DMS 273 (cell line): ENCODE results near the gene CCNG1.
A peak's percentile ranks its signal among the peaks of the same experiment; 100 is the strongest.
"Not testable (repeated sequence)": the region's sequence is repeated elsewhere in the genome, so short reads cannot be mapped to it uniquely, and the experiment has no call there.

Experiments used
- DNase-seq: peaks from one replicate; lab custom pipeline; 2025; ENCODE audit not compliant: unreplicated experiment; lab: John Stamatoyannopoulos, UW

CCNG1 gene, protein sequence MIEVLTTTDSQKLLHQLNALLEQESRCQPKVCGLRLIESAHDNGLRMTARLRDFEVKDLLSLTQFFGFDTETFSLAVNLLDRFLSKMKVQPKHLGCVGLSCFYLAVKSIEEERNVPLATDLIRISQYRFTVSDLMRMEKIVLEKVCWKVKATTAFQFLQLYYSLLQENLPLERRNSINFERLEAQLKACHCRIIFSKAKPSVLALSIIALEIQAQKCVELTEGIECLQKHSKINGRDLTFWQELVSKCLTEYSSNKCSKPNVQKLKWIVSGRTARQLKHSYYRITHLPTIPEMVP

DNA sequence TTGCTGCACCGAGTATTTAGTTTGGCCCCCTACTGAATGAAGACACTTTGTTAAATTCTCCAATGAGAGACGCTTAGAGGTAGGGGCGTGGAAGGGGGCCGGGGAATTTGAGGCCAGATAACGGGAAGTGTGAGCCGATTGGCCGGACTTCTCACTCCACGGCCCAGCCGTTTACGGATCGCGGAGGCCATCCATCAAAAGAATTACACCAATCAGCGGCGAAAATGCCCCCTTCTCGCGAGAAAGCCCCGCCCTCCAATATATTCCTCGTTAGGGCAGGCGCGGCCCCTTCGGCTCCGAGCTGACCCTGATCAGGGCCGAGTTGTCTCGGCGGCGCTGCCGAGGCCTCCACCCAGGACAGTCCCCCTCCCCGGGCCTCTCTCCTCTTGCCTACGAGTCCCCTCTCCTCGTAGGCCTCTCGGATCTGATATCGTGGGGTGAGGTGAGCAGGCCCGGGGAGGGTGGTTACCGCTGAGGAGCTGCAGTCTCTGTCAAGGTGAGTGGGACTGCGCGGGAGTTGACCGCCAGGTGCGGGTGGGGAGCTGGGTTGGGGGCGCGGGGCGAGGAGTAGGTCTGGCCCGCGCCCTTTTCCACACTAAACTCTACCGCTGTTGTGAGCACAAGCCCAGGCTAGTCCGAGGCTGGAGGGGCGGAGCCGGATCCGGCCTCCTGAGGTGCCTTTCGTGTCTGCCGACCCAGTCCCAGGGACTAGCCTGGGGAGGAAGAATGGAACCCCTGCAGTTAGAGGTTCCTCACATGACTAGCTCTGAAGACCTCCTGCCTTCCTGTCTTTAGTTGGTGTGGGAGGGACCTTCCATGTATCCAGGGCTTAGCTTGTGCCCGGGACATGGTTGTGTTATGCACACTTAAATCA, at the start of gene CCNG1:
Gene CCNG1 (plus strand): TSS at position 287 of the 874 bp plus-strand sequence. CDS start 1,662 bp downstream, outside the sequence.
- DNase-seq: peak; percentile 99

DNA sequence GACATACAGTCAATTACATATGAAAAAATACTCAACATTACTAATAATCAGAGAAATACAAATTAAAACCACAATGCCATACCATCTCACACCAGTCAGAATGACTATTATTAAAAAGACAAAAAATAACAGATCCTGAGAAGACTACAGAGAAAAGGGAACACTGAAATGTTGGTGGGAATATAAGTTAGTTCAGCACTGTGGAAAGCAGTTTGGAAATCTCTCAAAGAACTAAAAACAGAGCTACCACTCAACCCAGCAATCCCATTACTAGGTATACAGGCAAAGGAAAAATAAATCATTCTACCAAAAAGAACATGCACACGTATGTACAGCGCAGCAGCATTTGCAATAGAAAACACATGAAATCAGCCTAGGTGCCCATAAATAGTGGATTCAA, 41.6 kb upstream of the CCNG1 start:
- no peak for DNase-seq

DNA sequence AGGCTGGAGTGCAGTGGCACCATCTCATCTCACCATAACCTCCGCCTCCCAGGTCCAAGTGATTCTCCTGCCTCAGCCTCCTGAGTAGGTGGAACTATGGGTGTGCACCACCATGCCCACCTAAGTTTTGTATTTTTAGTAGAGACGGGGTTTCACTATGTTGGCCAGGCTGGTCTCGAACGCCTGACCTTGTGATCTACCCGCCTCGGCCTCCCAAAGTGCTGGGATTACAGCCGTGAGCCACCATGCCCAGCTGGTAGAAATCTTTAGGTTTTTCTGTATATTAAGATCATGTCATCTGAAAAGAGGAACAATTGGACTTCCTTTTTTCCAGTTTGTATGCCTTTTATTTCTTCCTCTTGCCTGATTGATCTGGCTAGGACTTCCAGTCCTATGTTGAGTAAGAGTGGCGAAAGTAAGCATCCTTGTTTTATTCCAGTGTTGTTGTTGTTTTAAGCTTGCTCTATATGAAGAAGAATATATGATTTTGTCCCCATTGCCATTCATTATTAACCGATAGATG, 40.5 kb upstream of the CCNG1 start:
- DNase-seq: not testable (repeated sequence)

DNA sequence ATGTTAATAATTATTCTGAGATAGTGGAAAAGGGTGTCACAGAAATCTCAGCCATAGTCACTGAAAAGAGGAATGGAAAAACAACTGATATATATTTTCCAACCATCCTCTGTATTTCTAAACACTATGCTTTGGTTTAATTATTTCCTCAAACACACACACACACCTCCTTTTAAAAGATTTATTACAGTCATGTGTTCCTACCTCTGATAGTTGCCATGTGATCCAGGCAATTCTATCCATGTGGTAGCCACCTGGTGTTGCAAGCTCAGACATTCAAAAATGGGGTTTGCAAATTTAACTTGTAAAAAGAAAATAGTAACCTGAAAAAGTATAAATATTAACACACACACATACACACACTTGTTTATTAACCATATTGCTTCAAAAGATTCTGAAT, 40.0 kb upstream of the CCNG1 start:
- no peak for DNase-seq

DNA sequence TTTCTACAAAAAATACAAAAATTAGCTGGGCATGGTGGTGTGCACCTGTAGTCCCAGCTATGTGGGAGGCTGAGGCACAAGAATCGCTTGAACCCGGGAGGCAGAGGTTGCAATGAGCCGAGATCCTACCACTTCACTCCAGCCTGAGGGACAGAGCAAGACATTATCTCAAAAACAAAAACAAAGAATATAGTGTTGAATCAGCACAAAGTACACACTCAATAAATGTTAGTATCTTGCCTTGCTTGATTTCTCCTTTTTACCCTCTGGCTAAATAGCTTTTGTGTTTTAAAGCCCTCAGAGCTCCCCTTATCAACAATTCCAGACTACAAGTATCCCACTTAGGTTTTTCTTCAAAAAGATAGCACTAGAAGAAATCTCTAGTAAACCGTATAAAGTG, 37.5 kb upstream of the CCNG1 start:
- no peak for DNase-seq

DNA sequence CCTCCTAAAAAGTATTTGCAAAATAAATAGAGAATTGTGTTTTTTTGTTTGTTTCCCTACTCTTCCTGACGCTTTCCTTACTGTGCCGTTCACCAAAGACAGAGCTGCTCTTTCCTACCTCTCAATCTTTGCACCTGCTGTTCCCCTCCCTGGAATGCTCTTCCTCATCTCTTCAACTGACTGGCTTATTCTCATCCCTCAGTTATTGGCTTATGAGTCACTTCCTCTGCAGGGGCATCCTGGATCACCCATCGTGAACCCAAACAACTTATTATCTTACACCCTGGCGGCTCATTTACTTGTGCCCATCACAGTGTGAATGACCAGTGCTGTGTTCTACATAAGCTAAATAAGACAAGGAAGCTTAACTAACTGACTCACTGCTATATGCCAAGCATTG, 36.1 kb upstream of the CCNG1 start:
- no peak for DNase-seq

DNA sequence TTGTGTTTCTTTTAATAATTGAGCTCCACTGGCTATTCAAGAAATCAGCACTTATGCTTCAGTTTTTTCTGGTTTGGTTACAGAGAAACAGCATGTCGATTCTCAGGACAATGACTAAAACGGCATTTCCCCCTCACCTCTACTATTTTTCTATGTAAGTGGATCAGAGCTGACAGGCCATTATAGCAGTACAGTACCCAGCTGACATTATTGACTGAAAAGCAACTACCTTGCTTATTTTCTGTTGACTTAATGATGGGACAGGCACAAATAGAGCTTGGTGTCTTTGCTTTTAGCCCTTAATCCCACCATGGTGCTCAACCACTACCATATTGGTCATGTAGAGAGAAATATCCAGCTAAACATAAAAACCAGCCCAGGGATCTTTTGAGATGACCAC, 35.4 kb upstream of the CCNG1 start:
- DNase-seq: no peak

DNA sequence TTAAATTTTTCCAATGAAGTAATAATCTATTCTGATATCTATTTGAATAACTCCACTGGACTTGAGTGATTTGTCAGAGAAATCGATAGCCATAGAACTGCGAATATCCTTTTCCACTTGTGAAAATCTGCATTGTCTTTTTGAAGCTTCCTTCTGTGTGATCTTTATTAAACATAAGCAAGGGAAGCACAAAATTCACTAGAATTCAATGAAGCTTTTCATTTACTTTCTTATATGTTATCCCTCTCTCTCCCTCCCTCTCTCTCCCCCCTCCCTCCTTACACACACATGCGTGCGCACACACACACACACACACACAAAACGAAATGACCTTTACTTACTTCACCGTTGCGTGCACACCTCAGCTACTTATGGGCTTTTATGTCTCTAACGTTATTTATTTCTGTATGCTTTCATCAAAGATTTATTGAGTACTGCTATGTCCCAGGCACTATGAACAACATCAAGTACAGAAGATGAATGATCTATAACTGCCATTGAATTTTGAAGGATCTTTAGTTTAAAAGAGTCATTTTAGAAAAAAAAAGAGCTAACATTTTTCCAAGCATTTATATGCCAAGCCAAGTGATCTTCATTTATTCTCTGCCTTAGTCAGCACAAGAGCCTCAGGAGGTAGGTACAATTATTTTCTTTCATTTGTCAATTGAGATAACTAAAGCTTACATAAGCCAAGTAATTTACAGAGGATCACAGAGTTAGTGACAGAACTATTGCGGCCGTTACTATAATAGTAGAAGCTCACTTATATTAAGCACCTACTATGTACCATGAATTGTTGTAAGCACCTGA, 32.8 kb upstream of the CCNG1 start:
- no peak for DNase-seq

DNA sequence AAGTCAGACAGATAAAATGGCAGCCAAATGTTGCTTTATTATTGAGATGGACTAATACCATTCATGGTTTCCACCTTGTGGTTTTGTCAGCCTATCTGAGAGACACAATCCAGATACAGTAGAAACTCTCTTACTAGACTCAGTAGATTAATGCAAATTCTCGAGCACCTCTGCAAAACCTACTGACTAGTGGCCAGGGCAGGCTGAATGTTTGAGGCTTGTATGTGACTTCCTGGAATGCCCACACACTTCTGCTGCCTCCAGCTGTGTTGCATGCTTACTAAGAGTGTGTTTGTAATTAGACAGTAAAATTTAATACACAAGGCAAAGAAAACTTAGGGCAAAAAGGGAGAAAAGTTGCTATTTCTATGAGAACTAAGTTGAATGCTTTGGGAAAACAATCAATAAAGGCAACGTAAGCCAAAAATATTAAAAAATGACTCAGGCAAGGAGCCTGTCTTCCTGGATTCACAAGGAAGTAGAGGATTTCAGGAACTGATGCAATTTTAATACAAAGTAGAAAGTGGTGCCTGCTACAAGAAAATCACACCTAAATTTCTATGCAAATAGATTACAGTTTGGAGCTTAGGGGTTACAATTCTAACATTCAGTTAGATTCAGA, 30.2 kb upstream of the CCNG1 start:
- no peak for DNase-seq

DNA sequence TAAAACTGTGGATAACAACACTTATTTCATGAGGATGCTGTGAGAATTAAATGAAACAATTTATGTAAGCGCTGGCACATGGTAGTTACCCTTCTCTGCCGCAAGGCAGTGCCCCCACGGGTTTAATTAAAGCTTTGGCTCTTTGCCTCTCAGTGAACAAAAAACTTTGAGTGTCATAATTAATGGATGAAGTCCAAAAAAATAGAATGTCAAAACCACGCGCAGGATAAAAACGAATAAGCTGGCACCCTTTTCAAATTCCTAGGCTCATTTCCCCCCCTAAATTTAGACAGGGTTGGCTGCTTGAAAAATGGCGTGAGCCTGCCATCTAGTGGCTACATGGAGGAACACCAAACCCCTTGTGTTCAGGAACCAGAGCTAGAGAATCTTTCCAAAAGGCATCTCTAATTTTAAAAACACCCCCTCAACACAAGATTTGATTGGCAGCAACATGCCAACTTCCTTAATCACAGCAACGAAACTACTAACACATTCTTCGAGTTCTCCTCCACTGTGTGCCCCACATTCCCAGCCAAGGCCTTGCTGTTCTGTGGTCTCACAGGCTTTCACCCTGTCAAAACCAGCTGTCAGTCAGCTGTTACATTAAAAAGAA, 29.0 kb upstream of the CCNG1 start:
- DNase-seq: peak; percentile 78

DNA sequence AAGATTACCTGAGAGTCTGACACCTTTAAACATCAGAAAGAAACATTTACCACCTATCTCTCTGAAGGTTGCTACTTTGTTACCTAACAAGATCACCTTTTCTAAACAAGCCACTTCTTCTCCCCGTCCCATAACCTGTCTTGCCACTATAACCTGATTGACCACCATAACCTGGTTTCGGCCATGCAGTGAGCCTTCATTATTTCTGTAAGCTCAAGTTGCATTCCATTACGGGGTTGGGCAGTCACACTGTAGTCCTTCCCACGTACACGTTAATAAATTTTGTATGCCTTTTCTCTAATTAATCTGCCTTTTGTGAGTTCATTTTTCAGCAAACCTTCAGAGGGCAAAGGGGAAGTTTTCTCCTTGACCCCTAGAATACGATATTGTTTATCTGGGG, 28.0 kb upstream of the CCNG1 start:
- DNase-seq: no peak

DNA sequence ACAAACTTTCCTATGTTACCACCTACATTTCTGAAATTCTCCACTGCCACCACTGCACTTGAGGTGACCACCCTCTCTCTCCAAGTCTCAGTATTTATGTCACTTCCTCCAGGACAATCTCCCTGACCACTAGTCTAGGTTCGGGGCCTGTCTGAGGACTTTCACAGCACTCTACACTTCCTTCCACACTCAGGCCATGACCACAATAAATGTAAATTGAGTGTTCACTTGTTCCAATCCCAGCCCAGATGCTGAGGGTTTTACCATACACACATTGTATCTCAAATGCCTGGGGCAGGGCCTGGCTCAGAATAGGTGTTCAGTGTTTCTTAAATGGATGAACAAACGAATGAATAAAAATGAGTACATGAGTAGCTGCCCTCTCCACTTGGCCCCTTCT, 26.9 kb upstream of the CCNG1 start:
- DNase-seq: no peak

DNA sequence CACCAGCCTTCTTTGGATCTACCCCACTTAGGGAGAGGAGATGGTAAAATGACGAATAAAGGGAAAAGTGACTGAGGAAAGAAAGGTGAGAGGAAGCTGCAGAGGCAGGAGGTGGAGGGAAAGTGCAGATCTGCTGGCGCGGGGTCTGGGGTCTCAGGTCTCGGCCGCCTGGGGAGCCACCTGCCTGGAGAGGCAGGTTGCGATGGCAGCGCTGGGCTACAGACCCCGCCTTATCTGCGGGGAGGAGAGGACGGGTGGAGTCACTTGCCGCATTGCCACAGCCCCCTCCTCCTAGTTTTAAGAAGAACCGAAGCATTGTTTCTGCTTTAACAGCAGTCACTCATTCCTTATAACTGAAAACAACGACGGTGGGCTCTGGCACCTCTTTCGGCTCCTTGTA, 21.7 kb upstream of the CCNG1 start:
- not testable (repeated sequence) for DNase-seq

DNA sequence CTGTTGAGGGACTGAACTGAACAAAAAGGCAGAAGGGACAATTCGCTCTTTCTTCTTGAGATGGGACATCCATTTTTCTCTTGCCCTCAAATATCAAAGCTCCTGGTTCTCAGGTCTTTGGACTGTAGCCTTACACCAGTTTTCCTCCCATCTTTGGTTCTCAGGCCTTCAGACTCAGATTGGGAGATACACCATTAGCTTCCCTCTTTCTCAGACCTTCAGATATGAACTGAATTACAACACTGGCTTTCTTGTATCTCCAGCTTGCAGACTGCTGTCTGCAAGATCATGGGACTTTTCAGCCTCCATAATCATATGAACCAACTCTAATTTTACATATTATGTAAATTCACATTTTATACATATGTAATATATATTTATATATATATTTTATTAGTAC, 12.6 kb upstream of the CCNG1 start:
- no peak for DNase-seq

DNA sequence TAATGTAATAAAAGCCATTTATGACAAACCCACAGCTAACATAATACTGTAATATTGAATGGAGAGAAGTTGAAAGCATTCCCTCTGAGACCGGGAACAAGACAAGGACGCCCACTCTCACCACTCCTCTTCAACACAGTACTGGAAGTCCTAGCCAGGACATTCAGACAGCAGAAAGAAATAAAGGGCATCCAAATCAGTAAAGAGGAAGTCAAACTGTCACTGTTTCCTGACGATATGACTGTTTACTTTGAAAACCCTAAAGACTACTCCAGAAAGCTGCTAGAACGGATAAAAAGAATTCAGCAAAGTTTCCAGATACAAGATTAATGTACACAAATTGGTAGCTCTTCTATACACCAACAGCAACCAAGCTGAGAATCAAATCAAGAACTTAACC, 11.3 kb upstream of the CCNG1 start:
- not testable (repeated sequence) for DNase-seq

DNA sequence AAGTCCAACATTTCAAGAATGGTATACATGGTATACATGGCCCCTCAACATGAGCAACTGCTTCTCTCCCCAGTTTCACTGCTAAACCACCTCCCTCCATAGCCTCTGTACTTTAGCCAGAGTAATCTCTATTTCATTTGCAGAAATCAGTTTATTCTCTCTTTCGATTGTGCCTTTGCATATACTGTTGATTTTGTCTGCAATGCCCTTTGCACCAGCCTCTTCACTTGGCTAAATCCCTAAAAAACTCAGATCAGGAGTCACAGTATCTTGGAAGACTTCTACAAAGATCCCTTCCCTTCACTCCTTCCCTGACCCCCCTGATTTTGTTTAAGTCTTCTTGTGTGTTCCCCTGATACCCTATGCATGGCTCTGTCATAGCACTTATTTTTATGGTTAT, 4.9 kb upstream of the CCNG1 start:
- no peak for DNase-seq

DNA sequence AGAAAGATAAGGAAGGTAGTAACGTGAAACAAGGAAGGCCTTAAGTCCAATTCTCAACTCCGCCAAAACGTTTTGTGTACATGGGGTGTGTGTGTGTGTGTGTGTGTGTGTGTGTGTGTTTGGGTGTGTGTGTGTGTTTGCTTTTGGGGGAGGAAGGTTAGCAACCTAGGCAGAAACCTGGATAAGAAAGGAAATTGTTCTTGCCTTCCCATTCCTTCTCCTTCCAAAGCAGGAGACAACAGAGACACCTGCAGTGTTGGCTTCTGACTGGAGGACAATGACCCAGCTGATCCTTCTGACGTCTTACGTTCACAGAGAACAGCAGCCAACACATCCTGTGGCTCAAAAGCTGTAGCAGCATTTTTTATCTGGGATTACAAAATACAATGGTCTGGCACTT, 4.1 kb upstream of the CCNG1 start:
- DNase-seq: no peak

DNA sequence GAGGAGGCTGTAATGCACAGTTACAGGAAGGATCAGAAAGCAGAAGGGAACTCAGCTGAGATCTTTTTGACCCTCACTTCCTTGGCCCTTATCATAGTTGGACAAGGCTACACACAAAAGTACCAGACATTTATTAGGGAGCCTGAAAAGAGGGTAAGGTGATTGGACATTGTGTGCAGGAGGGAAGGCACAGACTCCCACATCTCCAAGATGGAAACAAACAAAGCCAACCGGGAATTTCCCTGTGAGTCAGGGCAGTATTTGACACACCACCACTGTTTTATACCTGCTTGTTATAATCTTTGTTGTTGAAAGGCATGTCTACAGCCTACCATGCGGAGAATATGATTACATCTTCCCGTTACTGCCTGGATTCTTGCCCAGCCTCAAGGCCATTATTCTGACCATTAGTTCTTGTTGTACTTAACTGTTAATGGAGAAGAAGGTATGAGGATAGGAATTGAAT, 3.0 kb upstream of the CCNG1 start:
- no peak for DNase-seq

DNA sequence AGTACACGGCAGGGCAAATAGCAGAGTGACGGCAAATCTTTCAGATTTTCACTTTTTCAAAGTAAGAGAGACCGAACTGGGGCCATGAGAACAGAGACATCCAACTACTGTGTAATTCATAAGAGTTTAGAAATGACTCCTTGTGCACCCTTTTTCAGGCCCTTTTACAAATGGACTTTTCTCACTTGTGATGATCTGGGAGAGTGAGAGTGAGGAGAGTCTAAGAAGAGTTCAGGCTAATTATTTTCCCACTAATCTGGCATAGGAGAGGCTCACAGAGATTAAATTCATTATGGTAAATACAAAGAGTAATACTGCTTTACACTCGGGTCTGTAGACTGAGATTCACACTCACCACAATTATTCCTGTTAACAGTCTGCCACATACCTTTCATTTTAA, 880 bp upstream of the CCNG1 start:
- DNase-seq: no peak

DNA sequence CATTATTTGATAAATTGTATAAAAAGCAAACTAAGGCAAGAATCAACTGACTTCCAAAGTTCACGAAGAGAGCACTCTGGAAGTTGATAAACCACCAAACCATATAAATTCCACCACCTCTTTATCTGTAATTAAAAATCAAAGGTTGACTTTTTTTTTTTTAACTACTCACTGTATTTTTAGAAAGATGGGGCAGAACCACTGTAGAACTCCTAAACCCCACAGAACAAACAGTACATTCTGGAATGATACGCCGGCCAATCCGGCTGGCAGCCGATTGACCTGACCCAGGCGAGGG, 435 bp upstream of the CCNG1 start:
- DNase-seq: no peak

DNA sequence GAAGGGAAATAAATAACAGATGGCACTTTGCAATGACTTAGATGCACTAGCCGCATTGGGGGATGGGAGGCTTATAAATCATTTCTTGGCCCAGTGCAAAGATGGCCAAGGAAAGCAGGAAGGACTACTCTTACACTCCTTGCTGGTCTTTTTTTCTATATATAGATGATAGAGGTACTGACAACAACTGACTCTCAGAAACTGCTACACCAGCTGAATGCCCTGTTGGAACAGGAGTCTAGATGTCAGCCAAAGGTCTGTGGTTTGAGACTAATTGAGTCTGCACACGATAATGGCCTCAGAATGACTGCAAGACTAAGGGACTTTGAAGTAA, 1.7 kb downstream of the CCNG1 start:
- DNase-seq: peak; percentile 49
